Measurements from ENCODE around the gene NPTX2. TPM values are rescaled to one million over a fixed set of nuclear protein-coding genes. Genes with fewer than 3 reads are reported as not detected.

Gene NPTX2
- total RNA-seq, 1 donor = 1.1 TPM

GRCh38 chr7:98674881-98675280 lies 57.8 kb downstream of the NPTX2 start:
- no peak for TF ChIP-seq CTCF (IDR thresholded peaks at IDR 0.05; ENCODE audit: extremely low read depth, low read depth, low read length)
- no peak overlapping the region for H3K4me2 ChIP-seq (ENCODE audit: insufficient read depth, low read length)
- H3K4me3 ChIP-seq (ENCODE audit: insufficient read depth, low read length) = no peak overlapping the region
- DNase-seq (ENCODE audit: insufficient read length, low spot score, missing footprints) = no peak
- H2AFZ ChIP-seq (ENCODE audit: low read length) = no peak overlapping the region
- H3K4me1 ChIP-seq (ENCODE audit: insufficient read depth, low read length) = no peaks in the 10 kb centered on the region
- H4K20me1 ChIP-seq (ENCODE audit: insufficient read depth, low read length) = no peaks in the 10 kb centered on the region
- H3K36me3 ChIP-seq (ENCODE audit: insufficient read depth, low read length) = no peaks in the 10 kb centered on the region
- H3K27ac ChIP-seq (ENCODE audit: low read depth, low read length) = no peak overlapping the region
- H3K79me2 ChIP-seq (ENCODE audit: insufficient read depth, low read length) = no peaks in the 10 kb centered on the region
- no peaks in the 10 kb centered on the region for H3K27me3 ChIP-seq (ENCODE audit: insufficient read depth, low read length)
- no peaks in the 10 kb centered on the region for H3K9me3 ChIP-seq (ENCODE audit: low read depth, low read length)

GRCh38 chr7:98678215-98678614 lies 61.1 kb downstream of the NPTX2 start:
- H3K4me1 ChIP-seq (ENCODE audit: insufficient read depth, low read length) = no peaks in the 10 kb centered on the region
- H3K36me3 ChIP-seq (ENCODE audit: insufficient read depth, low read length) = no peaks in the 10 kb centered on the region
- no peak for DNase-seq (ENCODE audit: insufficient read length, low spot score, missing footprints)
- no peak overlapping the region for H3K27ac ChIP-seq (ENCODE audit: low read depth, low read length)
- no peaks in the 10 kb centered on the region for H3K79me2 ChIP-seq (ENCODE audit: insufficient read depth, low read length)
- H4K20me1 ChIP-seq (ENCODE audit: insufficient read depth, low read length) = no peaks in the 10 kb centered on the region
- no peaks in the 10 kb centered on the region for H3K9me3 ChIP-seq (ENCODE audit: low read depth, low read length)
- H2AFZ ChIP-seq (ENCODE audit: low read length) = no peak overlapping the region
- H3K4me3 ChIP-seq (ENCODE audit: insufficient read depth, low read length) = no peak overlapping the region
- TF ChIP-seq CTCF (IDR thresholded peaks at IDR 0.05; ENCODE audit: extremely low read depth, low read depth, low read length) = no peak
- H3K27me3 ChIP-seq (ENCODE audit: insufficient read depth, low read length) = no peaks in the 10 kb centered on the region
- no peak overlapping the region for H3K4me2 ChIP-seq (ENCODE audit: insufficient read depth, low read length)

Other genes with a start within 250 kb of the NPTX2 start
- 7.7 and 10.5 TPM in 2 replicates for gene BAIAP2L1, start 216.2 kb upstream of the NPTX2 start, total RNA-seq